Ishikawa (cell line): ENCODE data around the gene CERS5.

Experiments used
- CEBPB ChIP-seq: IDR thresholded peaks from 2 replicates; pipeline ENCODE4 v1.6.1; 2012
- CREB1 ChIP-seq: IDR thresholded peaks from 2 replicates; pipeline ENCODE4 v1.6.1; 2012; ENCODE audit warnings: low read depth
- EGR1 ChIP-seq: IDR thresholded peaks from 2 replicates; pipeline ENCODE4 v1.6.1; 2012
- EP300 ChIP-seq: IDR thresholded peaks from 2 replicates; pipeline ENCODE4 v1.6.1; 2012; ENCODE audit warnings: borderline replicate concordance
- FOXM1 ChIP-seq: IDR thresholded peaks from 2 replicates; pipeline ENCODE4 v1.6.1; 2012; ENCODE audit warnings: low read depth, borderline replicate concordance
- NFIC ChIP-seq: IDR thresholded peaks from 2 replicates; pipeline ENCODE4 v1.6.1; 2012
- RAD21 ChIP-seq: IDR thresholded peaks from 2 replicates; pipeline ENCODE4 v1.6.1; 2012; ENCODE audit warnings: low read depth
- TAF1 ChIP-seq: IDR thresholded peaks from 2 replicates; pipeline ENCODE4 v1.6.1; 2012; ENCODE audit warnings: low read depth, mild to moderate bottlenecking
- TCF12 ChIP-seq: IDR thresholded peaks from 2 replicates; pipeline ENCODE4 v1.6.1; 2012; ENCODE audit warnings: low read depth
- TEAD4 ChIP-seq: IDR thresholded peaks from 2 replicates; pipeline ENCODE4 v1.6.1; 2012
- YY1 ChIP-seq: IDR thresholded peaks from 2 replicates; pipeline ENCODE4 v1.6.1; 2012; ENCODE audit warnings: low read depth
- ZBTB7A ChIP-seq: IDR thresholded peaks from 2 replicates; pipeline ENCODE4 v1.6.1; 2012; ENCODE audit warnings: low read depth
- TF ChIP-seq, protein P1 (sequence below): IDR thresholded peaks from 2 replicates; pipeline ENCODE4 v1.6.1; 2012
- TF ChIP-seq, protein P2 (sequence below): IDR thresholded peaks from 2 replicates; pipeline ENCODE4 v1.6.1; 2012; ENCODE audit warnings: low read depth, mild to moderate bottlenecking
- TF ChIP-seq, protein P3 (sequence below): IDR thresholded peaks from 2 replicates; pipeline ENCODE4 v1.6.1; 2012

Gene CERS5

DNA sequence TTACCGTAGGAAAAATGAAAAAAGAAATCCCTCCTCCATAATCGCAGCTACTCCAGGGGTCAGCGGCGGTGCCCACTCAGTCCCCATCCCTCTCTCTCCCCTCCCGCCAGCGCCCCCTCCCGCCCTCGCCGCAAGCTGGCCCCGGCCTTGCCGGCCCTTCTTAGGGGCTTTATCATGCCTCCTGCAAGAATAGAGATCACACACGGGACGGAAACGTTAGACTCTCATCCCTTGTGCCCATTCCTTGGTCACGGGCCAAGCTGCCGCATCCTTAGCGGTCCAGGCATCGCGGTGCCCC lies 55.8 kb downstream of the CERS5 start:
- TF ChIP-seq EGR1: no peak
- TF ChIP-seq NFIC: 0 out of 2 replicates have a peak, but pooled peaks have one; percentile 38
- no peak; the same call in 1 of the 2 replicates for TF ChIP-seq EP300
- TF ChIP-seq, protein P1, sequence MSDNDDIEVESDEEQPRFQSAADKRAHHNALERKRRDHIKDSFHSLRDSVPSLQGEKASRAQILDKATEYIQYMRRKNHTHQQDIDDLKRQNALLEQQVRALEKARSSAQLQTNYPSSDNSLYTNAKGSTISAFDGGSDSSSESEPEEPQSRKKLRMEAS: no peak

DNA sequence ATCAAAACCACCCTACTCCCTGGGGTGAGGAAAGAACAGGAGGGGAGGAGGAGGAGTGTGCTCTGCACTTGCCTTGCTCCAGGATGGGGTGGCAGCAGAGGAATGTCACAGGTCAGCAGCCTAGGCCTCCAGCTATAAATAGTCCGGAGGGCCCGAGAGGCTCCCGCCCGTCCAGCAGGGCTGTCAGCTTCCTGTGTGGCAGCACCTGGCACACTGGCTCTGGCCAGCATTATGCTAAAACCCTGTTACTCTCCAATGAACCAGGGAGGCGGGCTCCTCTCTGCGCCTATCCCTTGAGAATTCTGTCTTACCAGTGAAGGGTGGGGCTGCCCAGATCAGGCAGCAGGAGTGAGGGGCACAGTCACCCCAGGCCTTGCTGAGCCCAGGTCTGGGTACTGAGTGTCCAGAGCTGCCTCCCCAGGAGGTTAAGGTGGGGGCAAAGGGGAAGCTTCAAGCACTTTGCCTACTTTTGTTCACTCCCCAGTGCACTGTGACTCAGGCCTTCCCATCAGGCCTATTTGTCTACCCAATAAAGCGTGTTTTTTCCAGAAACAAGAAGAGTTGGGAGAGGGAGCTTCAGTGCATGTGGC lies 56.3 kb downstream of the CERS5 start:
- TF ChIP-seq RAD21: no peak; the same call in 1 of the 2 replicates
- peak; percentile 58 for TF ChIP-seq TEAD4
- TF ChIP-seq TAF1: 0 out of 2 replicates have a peak, but pooled peaks have one; percentile 16

DNA sequence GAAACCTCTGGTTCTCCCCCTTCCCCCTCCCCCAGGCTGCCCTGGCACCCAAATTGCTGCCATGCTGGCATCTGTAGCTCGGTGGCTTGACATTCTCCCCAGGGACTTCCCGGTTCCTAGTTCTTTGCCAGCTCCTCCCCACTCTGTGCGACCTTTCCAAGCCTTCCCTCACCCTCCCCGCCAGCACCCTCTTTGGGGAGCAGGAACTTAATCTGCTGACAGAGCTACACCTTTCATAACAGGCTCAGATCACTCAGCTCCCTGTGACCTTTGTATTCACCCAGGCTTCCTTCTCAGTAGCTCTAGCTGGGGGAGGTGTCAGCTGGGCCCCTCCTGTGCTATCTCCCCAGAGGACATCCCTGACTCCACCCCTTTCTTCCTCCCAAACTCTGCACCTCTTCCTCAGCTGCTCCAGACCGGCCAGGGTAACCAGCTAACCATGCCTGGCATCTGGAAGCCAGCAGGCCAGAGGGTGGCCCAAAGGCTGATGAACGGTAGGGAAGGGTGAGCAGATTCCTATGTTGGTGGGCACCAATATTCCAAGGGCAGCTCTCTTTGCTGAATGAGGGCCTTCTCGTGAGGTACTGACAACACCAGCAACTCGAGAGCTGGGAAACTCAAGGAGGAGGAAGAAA lies 56.9 kb downstream of the CERS5 start:
- no peak for TF ChIP-seq YY1
- TF ChIP-seq, protein P1: no peak
- TF ChIP-seq EGR1: no peak
- no peak for TF ChIP-seq EP300

DNA sequence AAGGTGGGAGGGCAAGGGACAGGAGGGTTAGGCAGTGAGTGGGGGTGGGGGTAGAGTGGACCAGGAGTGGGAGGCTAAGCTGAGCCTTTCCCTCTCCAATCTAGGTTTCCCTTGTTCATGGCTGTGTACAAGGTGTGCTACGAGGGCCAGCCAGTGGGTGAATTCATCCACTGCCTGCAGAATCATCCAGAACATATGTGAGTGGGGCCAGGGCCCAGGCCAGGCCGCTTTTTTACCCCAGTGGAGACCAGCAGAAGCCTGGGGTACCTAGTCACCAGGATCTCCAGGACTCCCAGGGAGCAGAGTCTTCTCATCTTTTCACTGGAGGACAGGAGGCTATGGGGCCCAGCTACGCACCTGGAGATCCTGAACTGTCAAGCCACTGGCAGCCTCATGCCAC lies 57.9 kb downstream of the CERS5 start:
- TF ChIP-seq EP300 (no peak), TCF12 (no peak), FOXM1 (no peak), TEAD4 (no peak), EGR1 (no peak), ZBTB7A (no peak), RAD21 (no peak)
- TF ChIP-seq, protein P1: no peak
- TF ChIP-seq, protein P2, sequence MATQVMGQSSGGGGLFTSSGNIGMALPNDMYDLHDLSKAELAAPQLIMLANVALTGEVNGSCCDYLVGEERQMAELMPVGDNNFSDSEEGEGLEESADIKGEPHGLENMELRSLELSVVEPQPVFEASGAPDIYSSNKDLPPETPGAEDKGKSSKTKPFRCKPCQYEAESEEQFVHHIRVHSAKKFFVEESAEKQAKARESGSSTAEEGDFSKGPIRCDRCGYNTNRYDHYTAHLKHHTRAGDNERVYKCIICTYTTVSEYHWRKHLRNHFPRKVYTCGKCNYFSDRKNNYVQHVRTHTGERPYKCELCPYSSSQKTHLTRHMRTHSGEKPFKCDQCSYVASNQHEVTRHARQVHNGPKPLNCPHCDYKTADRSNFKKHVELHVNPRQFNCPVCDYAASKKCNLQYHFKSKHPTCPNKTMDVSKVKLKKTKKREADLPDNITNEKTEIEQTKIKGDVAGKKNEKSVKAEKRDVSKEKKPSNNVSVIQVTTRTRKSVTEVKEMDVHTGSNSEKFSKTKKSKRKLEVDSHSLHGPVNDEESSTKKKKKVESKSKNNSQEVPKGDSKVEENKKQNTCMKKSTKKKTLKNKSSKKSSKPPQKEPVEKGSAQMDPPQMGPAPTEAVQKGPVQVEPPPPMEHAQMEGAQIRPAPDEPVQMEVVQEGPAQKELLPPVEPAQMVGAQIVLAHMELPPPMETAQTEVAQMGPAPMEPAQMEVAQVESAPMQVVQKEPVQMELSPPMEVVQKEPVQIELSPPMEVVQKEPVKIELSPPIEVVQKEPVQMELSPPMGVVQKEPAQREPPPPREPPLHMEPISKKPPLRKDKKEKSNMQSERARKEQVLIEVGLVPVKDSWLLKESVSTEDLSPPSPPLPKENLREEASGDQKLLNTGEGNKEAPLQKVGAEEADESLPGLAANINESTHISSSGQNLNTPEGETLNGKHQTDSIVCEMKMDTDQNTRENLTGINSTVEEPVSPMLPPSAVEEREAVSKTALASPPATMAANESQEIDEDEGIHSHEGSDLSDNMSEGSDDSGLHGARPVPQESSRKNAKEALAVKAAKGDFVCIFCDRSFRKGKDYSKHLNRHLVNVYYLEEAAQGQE: no peak
- TF ChIP-seq, protein P3, sequence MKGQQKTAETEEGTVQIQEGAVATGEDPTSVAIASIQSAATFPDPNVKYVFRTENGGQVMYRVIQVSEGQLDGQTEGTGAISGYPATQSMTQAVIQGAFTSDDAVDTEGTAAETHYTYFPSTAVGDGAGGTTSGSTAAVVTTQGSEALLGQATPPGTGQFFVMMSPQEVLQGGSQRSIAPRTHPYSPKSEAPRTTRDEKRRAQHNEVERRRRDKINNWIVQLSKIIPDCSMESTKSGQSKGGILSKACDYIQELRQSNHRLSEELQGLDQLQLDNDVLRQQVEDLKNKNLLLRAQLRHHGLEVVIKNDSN: no peak

DNA sequence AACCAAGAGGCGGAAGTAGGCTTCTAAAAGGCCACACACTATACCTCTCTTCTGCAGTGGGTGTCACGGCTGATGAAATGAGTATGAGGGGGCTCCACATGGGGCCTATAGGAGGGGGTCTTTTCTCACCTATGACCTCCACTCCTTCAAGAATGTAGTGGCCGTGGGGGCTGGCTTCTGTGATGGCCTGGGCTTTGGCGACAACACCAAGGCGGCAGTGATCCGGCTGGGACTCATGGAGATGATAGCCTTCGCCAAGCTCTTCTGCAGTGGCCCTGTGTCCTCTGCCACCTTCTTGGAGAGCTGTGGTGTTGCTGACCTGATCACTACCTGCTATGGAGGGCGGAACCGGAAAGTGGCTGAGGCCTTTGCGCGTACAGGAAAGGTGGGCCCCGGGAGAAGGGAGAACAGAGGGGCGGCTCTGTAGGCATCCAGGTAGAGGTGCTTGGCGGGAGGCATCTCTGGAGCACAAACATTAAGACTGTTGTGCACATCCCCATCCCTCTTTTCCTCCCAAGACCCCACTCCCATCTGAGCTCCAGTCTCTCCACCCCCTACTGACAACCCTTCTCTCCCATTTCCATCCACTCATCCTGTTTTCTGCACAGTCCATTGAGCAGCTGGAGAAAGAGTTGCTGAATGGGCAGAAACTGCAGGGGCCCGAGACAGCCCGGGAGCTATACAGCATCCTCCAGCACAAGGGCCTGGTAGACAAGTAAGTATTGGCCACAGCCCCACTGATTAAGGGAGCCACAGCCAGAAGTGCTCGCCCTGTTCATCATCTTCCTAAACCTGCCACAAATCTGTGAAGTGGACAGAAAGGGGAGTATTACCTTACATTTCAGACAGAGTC lies 59.5 kb downstream of the CERS5 start:
- TF ChIP-seq, protein P3: no peak
- TF ChIP-seq RAD21 (no peak), NFIC (no peak), TEAD4 (no peak), ZBTB7A (no peak), TAF1 (no peak), CEBPB (no peak)
- TF ChIP-seq, protein P1: no peak

DNA sequence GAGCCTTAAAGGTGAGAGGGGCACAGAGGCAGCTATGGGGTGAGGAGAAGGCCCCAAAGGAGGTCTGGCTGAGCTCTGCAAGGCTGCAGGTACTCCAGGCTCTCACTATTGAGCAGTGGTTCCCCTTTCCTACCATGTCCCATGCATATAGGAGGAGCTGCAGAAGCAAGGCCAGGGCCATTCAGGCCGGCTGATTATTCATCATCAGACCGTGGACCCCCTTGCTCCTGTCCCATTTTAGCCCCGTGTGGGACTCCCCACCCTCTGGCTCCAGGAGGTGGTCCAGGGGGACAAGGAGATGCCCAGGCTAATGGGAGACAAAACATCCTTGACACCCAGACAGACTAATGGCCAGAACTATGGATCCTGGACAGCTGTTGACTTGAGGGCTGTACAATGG lies 60.3 kb downstream of the CERS5 start:
- TF ChIP-seq CEBPB (no peak), ZBTB7A (no peak), TAF1 (no peak), NFIC (no peak), CREB1 (no peak), RAD21 (no peak), EP300 (no peak), YY1 (no peak), TEAD4 (no peak)
- TF ChIP-seq, protein P3: no peak
